B cell (primary cell): ENCODE measurements around the gene FKBP11.

Experiments used
- CTCF ChIP-seq: fragments of 200-600 bp; IDR thresholded peaks from one replicate; pipeline ENCODE4 v1.8.0; 2022; ENCODE audit warnings: antibody characterized with exemption, mild to moderate bottlenecking
- EZH2 ChIP-seq: IDR thresholded peaks from 2 replicates; pipeline ENCODE4 v1.6.1; 2012; ENCODE audit warnings: borderline replicate concordance, low read depth, mild to moderate bottlenecking, moderate library complexity, low read length; ENCODE audit not compliant: insufficient read depth, poor library complexity, severe bottlenecking

- TF ChIP-seq CTCF (no peak), EZH2 (no peak)
Measured at GRCh38 chr12:48907245-48907644, 18.0 kb downstream of the FKBP11 start.
